ENCODE data around the gene ATP11A.

The ATP11A gene

GRCh38 chr13:112741185-112741755 lies 51.4 kb downstream of the ATP11A start:
- DNase-seq (ENCODE audit: low spot score): no peak

- no peak for DNase-seq (ENCODE audit: low spot score)
These were observed 52.2 kb downstream of the ATP11A start for GRCh38 chr13:112741835-112742570.

GRCh38 chr13:112742583-112742982 lies 52.7 kb downstream of the ATP11A start:
- no peak for DNase-seq (ENCODE audit: low spot score)

- no peak for DNase-seq (ENCODE audit: low spot score)
These were observed 53.8 kb downstream of the ATP11A start for GRCh38 chr13:112743451-112744167.

- no peak for DNase-seq (ENCODE audit: low spot score)
These were observed 54.6 kb downstream of the ATP11A start for GRCh38 chr13:112744168-112745021.

GRCh38 chr13:112746044-112746443 lies 56.2 kb downstream of the ATP11A start:
- DNase-seq (ENCODE audit: low spot score): no peak

- no peak for DNase-seq (ENCODE audit: low spot score)
These were observed 57.4 kb downstream of the ATP11A start for GRCh38 chr13:112747256-112747655.

GRCh38 chr13:112748947-112749735 lies 59.3 kb downstream of the ATP11A start:
- no peak for DNase-seq (ENCODE audit: low spot score)

- DNase-seq (ENCODE audit: low spot score): no peak
These were observed 60.7 kb downstream of the ATP11A start for GRCh38 chr13:112750570-112750969.

GRCh38 chr13:112751617-112752016 lies 61.8 kb downstream of the ATP11A start:
- DNase-seq (ENCODE audit: low spot score): no peak

- no peak for DNase-seq (ENCODE audit: low spot score)
These were observed 62.4 kb downstream of the ATP11A start for GRCh38 chr13:112752211-112752610.

GRCh38 chr13:112752711-112753541 lies 63.1 kb downstream of the ATP11A start:
- no peak for DNase-seq (ENCODE audit: low spot score)

GRCh38 chr13:112753833-112754232 lies 64.0 kb downstream of the ATP11A start:
- no peak for DNase-seq (ENCODE audit: low spot score)

- no peak for DNase-seq (ENCODE audit: low spot score)
These were observed 64.6 kb downstream of the ATP11A start for GRCh38 chr13:112754281-112755025.

- DNase-seq (ENCODE audit: low spot score): no peak
These were observed 65.5 kb downstream of the ATP11A start for GRCh38 chr13:112755331-112755730.

- DNase-seq (ENCODE audit: low spot score): no peak
These were observed 66.2 kb downstream of the ATP11A start for GRCh38 chr13:112756081-112756480.

- DNase-seq (ENCODE audit: low spot score): peak; percentile 62
These were observed 66.7 kb downstream of the ATP11A start for GRCh38 chr13:112756511-112756966.

GRCh38 chr13:112756967-112757758 lies 67.3 kb downstream of the ATP11A start:
- peak; percentile 19 for DNase-seq (ENCODE audit: low spot score)

GRCh38 chr13:112757759-112758086 lies 67.9 kb downstream of the ATP11A start:
- no peak for DNase-seq (ENCODE audit: low spot score)
